HepG2 (cell line): Measurements from ENCODE around the gene KIAA0930. TPM values are rescaled to one million over a fixed set of nuclear protein-coding genes. Genes with fewer than 3 reads are reported as not detected.
A peak's percentile ranks its signal among the peaks of the same experiment; 100 is the strongest.

Experiments used
- ATRX ChIP-seq: sonication (generic); formaldehyde crosslinking; IDR thresholded peaks from 2 replicates; pipeline ENCODE4 v1.4.0; 2020; ENCODE audit warnings: missing genetic modification reagents, borderline replicate concordance
- HHEX ChIP-seq: IDR thresholded peaks from 2 replicates; pipeline ENCODE4 v1.6.1; 2016; ENCODE audit warnings: control low read depth
- HNF4A ChIP-seq: sonication (generic); formaldehyde crosslinking; IDR thresholded peaks from 2 replicates; pipeline ENCODE4 v1.4.0; 2020; ENCODE audit warnings: missing genetic modification reagents
- MAF1 ChIP-seq: sonication (generic); formaldehyde crosslinking; IDR thresholded peaks from 2 replicates; pipeline ENCODE4 v1.5.0; 2020; ENCODE audit warnings: missing genetic modification reagents, borderline replicate concordance
- NFATC3 ChIP-seq: sonication (generic); formaldehyde crosslinking; IDR thresholded peaks from 2 replicates; pipeline ENCODE4 v1.5.1; 2020; ENCODE audit warnings: mild to moderate bottlenecking, missing genetic modification reagents
- NFKBIZ ChIP-seq: IDR thresholded peaks from 2 replicates; pipeline ENCODE4 v1.6.1; 2018; ENCODE audit warnings: missing genetic modification reagents, missing compliant biosample characterization
- SKIL ChIP-seq: sonication (generic); formaldehyde crosslinking; IDR thresholded peaks from 2 replicates; pipeline ENCODE4 v1.8.0; 2022; ENCODE audit warnings: missing genetic modification reagents, mild to moderate bottlenecking, moderate library complexity, borderline replicate concordance
- SMARCE1 ChIP-seq: fragments of 450-650 bp; IDR thresholded peaks from 2 replicates; pipeline ENCODE4 v1.6.1; 2017; ENCODE audit warnings: borderline replicate concordance
- SP5 ChIP-seq: IDR thresholded peaks from 2 replicates; pipeline ENCODE4 v1.6.1; 2016; ENCODE audit warnings: low read depth, borderline replicate concordance
- STAG1 ChIP-seq: sonication (generic); formaldehyde crosslinking; IDR thresholded peaks from 2 replicates; pipeline ENCODE4 v1.4.0; 2020; ENCODE audit warnings: missing genetic modification reagents
- TAF1 ChIP-seq: sonication (generic); formaldehyde crosslinking; IDR thresholded peaks from 2 replicates; pipeline ENCODE4 v1.4.0; 2020; ENCODE audit warnings: missing genetic modification reagents
- ZBTB37 ChIP-seq: sonication (generic); formaldehyde crosslinking; IDR thresholded peaks from 2 replicates; pipeline ENCODE4 v1.4.0; 2020; ENCODE audit warnings: mild to moderate bottlenecking, missing genetic modification reagents
- ZMAT3 ChIP-seq: sonication (generic); formaldehyde crosslinking; conservative IDR thresholded peaks from 2 replicates; pipeline ENCODE4 v1.7.0; 2021; ENCODE audit warnings: missing genetic modification reagents
- ZMYM3 ChIP-seq: sonication (generic); formaldehyde crosslinking; IDR thresholded peaks from 2 replicates; pipeline ENCODE4 v1.5.1; 2020; ENCODE audit warnings: mild to moderate bottlenecking, missing genetic modification reagents
- ZNF335 ChIP-seq: sonication (generic); formaldehyde crosslinking; IDR thresholded peaks from 2 replicates; pipeline ENCODE4 v1.4.0; 2020; ENCODE audit warnings: missing genetic modification reagents
- ZNF460 ChIP-seq: sonication (generic); formaldehyde crosslinking; IDR thresholded peaks from 2 replicates; pipeline ENCODE4 v1.5.1; 2020; ENCODE audit warnings: missing genetic modification reagents, mild to moderate bottlenecking, borderline replicate concordance
- ZNF75D ChIP-seq: sonication (generic); formaldehyde crosslinking; IDR thresholded peaks from 2 replicates; pipeline ENCODE4 v1.8.1; 2023; ENCODE audit warnings: missing genetic modification reagents, mild to moderate bottlenecking, borderline replicate concordance
- ZSCAN20 ChIP-seq: sonication (generic); formaldehyde crosslinking; IDR thresholded peaks from 2 replicates; pipeline ENCODE4 v1.4.0; 2020; ENCODE audit warnings: missing genetic modification reagents, mild to moderate bottlenecking, borderline replicate concordance
- polyA plus RNA-seq, 8 experiments: library from polyadenylated mRNA; depleted of rRNA in 3 of 8; stranded (reverse) in 7 of 8; unstranded in 1 of 8; fragments of >200 nt; fragmentation: Illumina TruSeq in 4 of 8; extraction: Trizol in 4 of 8; gene quantifications; 2 replicates each; pipeline versions ENCODE4 v1.2.1 to v1.2.3, GENCODE V29; 2011 to 2016; ENCODE audit warnings: low read depth in 4 of 8, missing spikeins in 1 of 8, mixed read lengths in 1 of 8; ENCODE audit not compliant: insufficient read depth in 1 of 8
- total RNA-seq, 5 experiments: library from RNA; depleted of rRNA; stranded (reverse); fragments of >200 nt; fragmentation: Illumina TruSeq; extraction: Trizol; gene quantifications; 2 replicates each; pipeline ENCODE4 v1.2.3, GENCODE V29; 2016; ENCODE audit warnings: low read depth in 1 of 5
- TF ChIP-seq, protein P1 (sequence below): sonication (generic); formaldehyde crosslinking; conservative IDR thresholded peaks from 2 replicates; pipeline ENCODE4 v1.4.0; 2020; ENCODE audit warnings: missing genetic modification reagents
- TF ChIP-seq, protein P2 (sequence below): sonication (generic); formaldehyde crosslinking; IDR thresholded peaks from 2 replicates; pipeline ENCODE4 v1.4.0; 2020; ENCODE audit warnings: missing genetic modification reagents, borderline replicate concordance
- TF ChIP-seq, protein P3 (sequence below): sonication (generic); formaldehyde crosslinking; IDR thresholded peaks from 2 replicates; pipeline ENCODE4 v1.4.0; 2020; ENCODE audit warnings: mild to moderate bottlenecking, missing genetic modification reagents

Gene KIAA0930
- total and polyA plus RNA-seq, 2 of the 13 experiments (the other 11 are each of a cell fraction or from before 2014, with no cell fraction given) = 27.0 to 38.2 TPM

- peak; percentile 11; the same call in 1 of the 2 replicates for TF ChIP-seq SP5
- peak; percentile 81; the same call in 1 of the 2 replicates for TF ChIP-seq ZBTB37 (CRISPR knock-in tag)
- TF ChIP-seq ZMAT3 (CRISPR knock-in tag) = no peak
- TF ChIP-seq TAF1 = peak; percentile 13; the same call in 1 of the 2 replicates
- TF ChIP-seq STAG1 (CRISPR knock-in tag) = peak; percentile 38
- no peak for TF ChIP-seq ATRX
- TF ChIP-seq MAF1 (CRISPR knock-in tag) = no peak
- TF ChIP-seq ZNF460 (CRISPR knock-in tag) = no peak
- no peak for TF ChIP-seq NFATC3
- no peak for TF ChIP-seq SKIL
- 0 out of 2 replicates have a peak, but pooled peaks have one; percentile 18 for TF ChIP-seq ZSCAN20 (CRISPR knock-in tag)
- TF ChIP-seq, protein P1, sequence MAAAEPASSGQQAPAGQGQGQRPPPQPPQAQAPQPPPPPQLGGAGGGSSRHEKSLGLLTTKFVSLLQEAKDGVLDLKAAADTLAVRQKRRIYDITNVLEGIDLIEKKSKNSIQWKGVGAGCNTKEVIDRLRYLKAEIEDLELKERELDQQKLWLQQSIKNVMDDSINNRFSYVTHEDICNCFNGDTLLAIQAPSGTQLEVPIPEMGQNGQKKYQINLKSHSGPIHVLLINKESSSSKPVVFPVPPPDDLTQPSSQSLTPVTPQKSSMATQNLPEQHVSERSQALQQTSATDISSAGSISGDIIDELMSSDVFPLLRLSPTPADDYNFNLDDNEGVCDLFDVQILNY (CRISPR knock-in tag) = no peak
- no peak for TF ChIP-seq NFKBIZ
- TF ChIP-seq ZMYM3 (CRISPR knock-in tag) = peak; percentile 36; the same call in 1 of the 2 replicates
- no peak for TF ChIP-seq ZNF75D
- TF ChIP-seq, protein P2, sequence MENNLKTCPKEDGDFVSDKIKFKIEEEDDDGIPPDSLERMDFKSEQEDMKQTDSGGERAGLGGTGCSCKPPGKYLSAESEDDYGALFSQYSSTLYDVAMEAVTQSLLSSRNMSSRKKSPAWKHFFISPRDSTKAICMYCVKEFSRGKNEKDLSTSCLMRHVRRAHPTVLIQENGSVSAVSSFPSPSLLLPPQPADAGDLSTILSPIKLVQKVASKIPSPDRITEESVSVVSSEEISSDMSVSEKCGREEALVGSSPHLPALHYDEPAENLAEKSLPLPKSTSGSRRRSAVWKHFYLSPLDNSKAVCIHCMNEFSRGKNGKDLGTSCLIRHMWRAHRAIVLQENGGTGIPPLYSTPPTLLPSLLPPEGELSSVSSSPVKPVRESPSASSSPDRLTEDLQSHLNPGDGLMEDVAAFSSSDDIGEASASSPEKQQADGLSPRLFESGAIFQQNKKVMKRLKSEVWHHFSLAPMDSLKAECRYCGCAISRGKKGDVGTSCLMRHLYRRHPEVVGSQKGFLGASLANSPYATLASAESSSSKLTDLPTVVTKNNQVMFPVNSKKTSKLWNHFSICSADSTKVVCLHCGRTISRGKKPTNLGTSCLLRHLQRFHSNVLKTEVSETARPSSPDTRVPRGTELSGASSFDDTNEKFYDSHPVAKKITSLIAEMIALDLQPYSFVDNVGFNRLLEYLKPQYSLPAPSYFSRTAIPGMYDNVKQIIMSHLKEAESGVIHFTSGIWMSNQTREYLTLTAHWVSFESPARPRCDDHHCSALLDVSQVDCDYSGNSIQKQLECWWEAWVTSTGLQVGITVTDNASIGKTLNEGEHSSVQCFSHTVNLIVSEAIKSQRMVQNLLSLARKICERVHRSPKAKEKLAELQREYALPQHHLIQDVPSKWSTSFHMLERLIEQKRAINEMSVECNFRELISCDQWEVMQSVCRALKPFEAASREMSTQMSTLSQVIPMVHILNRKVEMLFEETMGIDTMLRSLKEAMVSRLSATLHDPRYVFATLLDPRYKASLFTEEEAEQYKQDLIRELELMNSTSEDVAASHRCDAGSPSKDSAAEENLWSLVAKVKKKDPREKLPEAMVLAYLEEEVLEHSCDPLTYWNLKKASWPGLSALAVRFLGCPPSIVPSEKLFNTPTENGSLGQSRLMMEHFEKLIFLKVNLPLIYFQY = no peak
- TF ChIP-seq HHEX (CRISPR knock-in tag) = no peak
- TF ChIP-seq, protein P3, sequence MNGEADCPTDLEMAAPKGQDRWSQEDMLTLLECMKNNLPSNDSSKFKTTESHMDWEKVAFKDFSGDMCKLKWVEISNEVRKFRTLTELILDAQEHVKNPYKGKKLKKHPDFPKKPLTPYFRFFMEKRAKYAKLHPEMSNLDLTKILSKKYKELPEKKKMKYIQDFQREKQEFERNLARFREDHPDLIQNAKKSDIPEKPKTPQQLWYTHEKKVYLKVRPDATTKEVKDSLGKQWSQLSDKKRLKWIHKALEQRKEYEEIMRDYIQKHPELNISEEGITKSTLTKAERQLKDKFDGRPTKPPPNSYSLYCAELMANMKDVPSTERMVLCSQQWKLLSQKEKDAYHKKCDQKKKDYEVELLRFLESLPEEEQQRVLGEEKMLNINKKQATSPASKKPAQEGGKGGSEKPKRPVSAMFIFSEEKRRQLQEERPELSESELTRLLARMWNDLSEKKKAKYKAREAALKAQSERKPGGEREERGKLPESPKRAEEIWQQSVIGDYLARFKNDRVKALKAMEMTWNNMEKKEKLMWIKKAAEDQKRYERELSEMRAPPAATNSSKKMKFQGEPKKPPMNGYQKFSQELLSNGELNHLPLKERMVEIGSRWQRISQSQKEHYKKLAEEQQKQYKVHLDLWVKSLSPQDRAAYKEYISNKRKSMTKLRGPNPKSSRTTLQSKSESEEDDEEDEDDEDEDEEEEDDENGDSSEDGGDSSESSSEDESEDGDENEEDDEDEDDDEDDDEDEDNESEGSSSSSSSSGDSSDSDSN = no peak
- TF ChIP-seq ZNF335 = no peak
- peak; percentile 85 for TF ChIP-seq HNF4A (CRISPR knock-in tag)
- TF ChIP-seq SMARCE1 = no peak
These were observed 31.8 kb upstream of the KIAA0930 start (continued) for GRCh38 chr22:45272498-45272897.
